Right atrium auricular region (tissue), 2 donors: ENCODE measurements around the gene UBAC2. TPM values are rescaled to one million over a fixed set of nuclear protein-coding genes. Genes with fewer than 3 reads are reported as not detected.

Experiments used
- DNase-seq: peaks from one replicate; pipeline ENCODE4 v3.0.0-alpha.2; 2019; ENCODE audit warnings: low spot score
- H3K27ac ChIP-seq, 2 donors: fragments of 200-600 bp; sonication (generic); 1 replicate in 1 of 2; 2 replicates in 1 of 2; pipeline ENCODE4 v1.5.1; 2016 to 2019
- H3K27me3 ChIP-seq, 2 donors: fragments of 200-600 bp; sonication (generic); one replicate each; pipeline versions ENCODE4 v1.5.1 to v1.6.0; 2017 to 2019
- H3K36me3 ChIP-seq: fragments of 200-600 bp; sonication (generic); one replicate; pipeline ENCODE4 v1.5.1; 2016
- H3K4me1 ChIP-seq, 2 donors: fragments of 200-600 bp; sonication (generic); one replicate each; pipeline versions ENCODE4 v1.5.1 to v1.6.0; 2017 to 2019
- H3K4me3 ChIP-seq, 2 donors: fragments of 200-600 bp; sonication (generic); 1 replicate in 1 of 2; 2 replicates in 1 of 2; pipeline ENCODE4 v1.5.1; 2017 to 2019; ENCODE audit warnings: mild to moderate bottlenecking in 1 of 2, moderate library complexity in 1 of 2
- H3K9me3 ChIP-seq, 2 donors: fragments of 200-600 bp; sonication (generic); one replicate each; pipeline ENCODE4 v1.5.1; 2019
- CTCF ChIP-seq, 2 donors: fragments of 200-600 bp; sonication (generic); IDR thresholded peaks; one replicate each; pipeline ENCODE4 v1.5.1; 2019; ENCODE audit warnings: antibody characterized with exemption in 2 of 2
- total RNA-seq, 2 donors: library from RNA; depleted of rRNA; stranded (reverse); fragments of >200 nt; gene quantifications; one replicate each; pipeline ENCODE4 v1.1.0, GENCODE V29; 2016

Gene UBAC2
- total RNA-seq, 2 donors from 2014 or later = 47.5 to 50.7 TPM

GRCh38 chr13:99393791-99394735 is 193.4 kb downstream of the UBAC2 start:
- Histone ChIP-seq H3K4me1 (no peaks in the 10 kb centered on the region), H3K27ac (no peak overlapping the region), H3K9me3 (no peaks in the 10 kb centered on the region), H3K27me3 (no peaks in the 10 kb centered on the region), H3K4me3 (no peak overlapping the region), H3K36me3 (no peaks in the 10 kb centered on the region)
- no peak for TF ChIP-seq CTCF (IDR thresholded peaks at IDR 0.05)
- no peak for DNase-seq

GRCh38 chr13:99395436-99395835 is 194.8 kb downstream of the UBAC2 start:
- Histone ChIP-seq H3K36me3 (no peaks in the 10 kb centered on the region), H3K27ac (no peak overlapping the region), H3K27me3 (no peaks in the 10 kb centered on the region), H3K4me3 (no peak overlapping the region), H3K4me1 (no peaks in the 10 kb centered on the region), H3K9me3 (no peaks in the 10 kb centered on the region)
- no peak for TF ChIP-seq CTCF (IDR thresholded peaks at IDR 0.05)
- DNase-seq = no peak

GRCh38 chr13:99396446-99396845 is 195.8 kb downstream of the UBAC2 start:
- Histone ChIP-seq H3K4me1 (no peaks in the 10 kb centered on the region), H3K27me3 (no peaks in the 10 kb centered on the region), H3K27ac (no peak overlapping the region), H3K9me3 (no peaks in the 10 kb centered on the region), H3K36me3 (no peaks in the 10 kb centered on the region), H3K4me3 (no peak overlapping the region)
- TF ChIP-seq CTCF (IDR thresholded peaks at IDR 0.05) = no peak
- DNase-seq = no peak

GRCh38 chr13:99398071-99398470 is 197.4 kb downstream of the UBAC2 start:
- no peak for DNase-seq
- no peaks in the 10 kb centered on the region for H3K36me3 ChIP-seq
- no peak overlapping the region for H3K27ac ChIP-seq
- H3K9me3 ChIP-seq = no peaks in the 10 kb centered on the region
- H3K4me1 ChIP-seq = no peaks in the 10 kb centered on the region
- no peaks in the 10 kb centered on the region for H3K27me3 ChIP-seq
- H3K4me3 ChIP-seq = no peak overlapping the region
- TF ChIP-seq CTCF (IDR thresholded peaks at IDR 0.05) = no peak

GRCh38 chr13:99398916-99399622 is 198.4 kb downstream of the UBAC2 start:
- no peak for TF ChIP-seq CTCF (IDR thresholded peaks at IDR 0.05)
- no peak overlapping the region for H3K4me3 ChIP-seq

More at GRCh38 chr13:99398916-99399622, 198.4 kb downstream of the UBAC2 start:
- Histone ChIP-seq H3K4me1 (no peaks in the 10 kb centered on the region), H3K27me3 (no peaks in the 10 kb centered on the region), H3K27ac (no peak overlapping the region), H3K9me3 (no peaks in the 10 kb centered on the region), H3K36me3 (no peaks in the 10 kb centered on the region)
- DNase-seq = no peak
